H54 (cell line): Measurements from ENCODE around the gene CAPN12.
"Not testable (repeated sequence)": the region's sequence is repeated elsewhere in the genome, so short reads cannot be mapped to it uniquely, and the experiment has no call there.

Experiments used
- DNase-seq: peaks from one replicate; pipeline ENCODE4 v3.0.0; 2011; ENCODE audit warnings: low spot score, mixed read lengths; ENCODE audit not compliant: insufficient read length
- FAIRE-seq: peaks from 3 replicates; lab custom pipeline; 2011; peaks lifted over from hg19 to GRCh38; lab: Jason Lieb, UNC
- POLR2A ChIP-seq: IDR thresholded peaks from 2 replicates; pipeline ENCODE4 v1.6.1; 2011; ENCODE audit warnings: low read depth, mild to moderate bottlenecking, low read length

Gene CAPN12

DNA sequence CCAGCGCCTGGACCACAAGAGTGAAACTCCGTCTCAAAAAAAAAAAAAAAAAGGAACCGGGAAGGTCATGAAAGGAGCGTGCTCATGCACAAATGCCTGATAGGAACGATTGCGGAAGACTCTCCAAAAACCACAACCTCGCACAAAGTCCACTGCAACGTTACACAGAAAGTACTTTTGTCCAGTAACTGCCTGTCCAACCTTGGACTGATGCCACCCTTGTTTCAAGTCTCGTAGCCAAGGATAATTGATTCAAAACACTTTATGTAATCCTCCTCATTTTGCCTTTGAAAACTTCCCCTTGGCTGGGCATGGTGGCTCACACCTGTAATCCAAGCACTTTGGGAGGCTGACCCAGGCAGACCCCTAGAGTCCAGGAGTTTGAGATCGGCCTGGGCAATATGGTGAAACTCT, 15.3 kb upstream of the CAPN12 start:
- DNase-seq (no peak), FAIRE-seq (no peak)
- no peak for TF ChIP-seq POLR2A

DNA sequence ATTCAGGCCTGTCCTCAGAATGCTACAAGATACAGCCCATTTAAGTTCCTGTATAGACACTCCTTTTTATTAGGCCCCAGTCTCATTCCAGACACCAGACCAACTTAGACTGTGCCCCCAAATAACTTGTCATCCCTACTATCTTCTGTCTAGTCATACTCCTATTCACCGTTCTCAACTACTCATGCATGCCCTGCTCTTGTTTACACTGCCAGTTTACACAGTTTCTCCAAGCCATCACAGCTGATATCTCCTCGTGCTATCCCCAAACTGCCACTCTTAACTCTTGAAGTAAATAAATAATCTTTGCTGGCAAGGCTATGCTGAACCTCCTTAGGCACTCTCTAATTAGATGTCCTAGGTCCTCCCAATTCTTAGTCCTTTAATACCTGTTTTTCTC, 9.9 kb upstream of the CAPN12 start:
- not testable (repeated sequence) for FAIRE-seq, DNase-seq

DNA sequence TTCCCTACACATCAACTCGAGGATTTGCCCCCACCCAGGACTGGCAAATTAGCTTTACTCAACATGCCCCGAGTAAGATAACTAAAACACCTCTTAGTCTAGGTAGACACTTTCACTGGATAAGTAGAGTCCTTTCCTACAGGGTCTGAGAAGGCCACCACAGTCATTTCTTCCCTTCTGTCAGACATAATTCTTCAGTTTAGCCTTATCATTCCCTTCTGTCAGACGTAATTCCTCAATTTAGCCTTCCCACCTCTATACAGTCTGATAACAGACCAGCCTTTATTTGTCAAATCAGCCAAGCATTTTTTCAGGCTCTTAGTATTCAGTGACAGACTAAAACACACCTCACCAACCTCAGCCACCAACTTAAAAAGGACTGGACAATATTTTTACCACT, 9.5 kb upstream of the CAPN12 start:
- not testable (repeated sequence) for FAIRE-seq, DNase-seq

DNA sequence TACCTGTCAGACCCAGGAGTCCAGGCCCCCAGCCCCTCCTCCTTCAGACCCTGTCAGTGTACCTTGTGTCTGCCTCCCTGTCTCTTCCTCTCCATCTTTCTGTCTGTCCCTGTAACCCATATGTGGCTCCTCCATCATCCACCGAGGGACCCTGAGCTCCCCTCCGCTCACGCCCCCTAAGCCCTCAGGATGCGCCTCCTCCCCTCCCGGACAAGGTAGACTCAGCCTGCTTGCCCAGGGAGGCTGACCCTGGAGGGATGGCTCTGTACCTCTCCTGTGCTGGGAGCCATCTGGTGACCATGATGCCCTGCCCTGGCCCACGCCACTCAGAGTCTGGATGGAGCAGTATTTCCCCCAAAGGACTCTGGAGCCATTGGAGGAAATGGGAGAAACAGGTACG, 1.0 kb upstream of the CAPN12 start:
- FAIRE-seq, result no peak
- TF ChIP-seq POLR2A, result no peak
- DNase-seq, result peak; percentile 5

DNA sequence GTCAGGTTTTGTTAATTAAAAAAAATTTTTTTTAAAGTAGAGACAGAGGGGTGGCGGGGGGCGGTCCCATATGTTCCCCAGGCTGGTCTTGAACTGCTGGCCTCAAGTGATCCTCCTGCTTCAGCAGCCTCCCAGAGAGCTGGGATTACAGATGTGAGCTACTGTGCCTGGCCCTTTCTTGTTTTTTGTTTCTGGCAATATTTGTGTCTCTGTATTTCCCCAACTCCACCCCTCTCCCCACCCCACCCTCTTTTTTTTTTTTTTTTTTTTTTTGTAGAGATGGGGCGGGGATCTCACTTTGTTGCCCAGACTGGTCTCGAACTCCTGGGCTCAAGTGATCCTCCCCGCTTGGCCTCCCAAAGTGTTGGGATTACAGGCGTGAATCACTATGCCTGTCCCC, 600 bp upstream of the CAPN12 start:
- FAIRE-seq, result no peak
- no peak for DNase-seq

DNA sequence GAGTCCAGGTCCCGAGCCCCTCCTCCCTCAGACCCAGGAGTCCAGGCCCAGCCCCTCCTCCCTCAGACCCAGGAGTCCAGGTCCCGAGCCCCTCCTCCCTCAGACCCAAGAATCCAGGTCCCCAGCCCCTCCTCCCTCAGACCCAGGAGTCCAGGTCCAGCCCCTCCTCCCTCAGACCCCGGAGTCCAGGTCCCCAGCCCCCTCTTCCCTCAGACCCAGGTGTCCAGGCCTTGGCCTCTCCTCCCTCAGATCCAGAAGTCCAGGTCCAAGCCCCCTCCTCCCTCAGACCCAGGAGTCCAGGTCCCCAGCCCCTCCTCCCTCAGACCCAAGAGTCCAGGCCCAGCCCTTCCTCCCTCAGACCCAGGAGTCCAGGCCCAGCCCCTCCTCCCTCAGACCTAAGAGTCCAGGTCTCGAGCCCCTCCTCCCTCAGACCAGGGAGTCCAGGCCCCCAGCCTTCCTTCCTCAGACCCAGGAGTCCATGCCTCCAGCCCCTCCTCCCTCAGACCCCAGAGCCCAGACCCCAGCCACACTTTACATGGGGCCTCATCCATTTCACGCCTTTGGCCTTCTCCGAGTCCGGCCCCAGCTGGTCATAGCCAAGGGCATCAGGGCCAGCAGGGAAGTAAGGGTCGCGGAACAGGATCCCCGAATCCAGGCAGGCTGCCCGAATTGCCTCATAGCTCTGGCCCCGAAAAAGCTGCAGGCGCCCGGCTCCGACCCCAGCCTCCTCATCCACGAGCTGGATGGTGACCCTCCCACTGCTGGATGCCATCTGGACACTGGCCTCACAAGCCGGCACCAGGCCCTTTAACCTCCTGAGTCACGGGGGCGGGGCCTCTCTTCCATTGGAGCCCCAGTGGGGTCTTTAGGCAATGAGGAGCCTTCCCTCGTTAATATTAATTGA, 628 bp downstream of the CAPN12 start:
- TF ChIP-seq POLR2A, result no peak
- DNase-seq (no peak), FAIRE-seq (no peak)

More for the DNA sequence above, 600 bp upstream of the CAPN12 start:
- TF ChIP-seq POLR2A, result no peak

DNA sequence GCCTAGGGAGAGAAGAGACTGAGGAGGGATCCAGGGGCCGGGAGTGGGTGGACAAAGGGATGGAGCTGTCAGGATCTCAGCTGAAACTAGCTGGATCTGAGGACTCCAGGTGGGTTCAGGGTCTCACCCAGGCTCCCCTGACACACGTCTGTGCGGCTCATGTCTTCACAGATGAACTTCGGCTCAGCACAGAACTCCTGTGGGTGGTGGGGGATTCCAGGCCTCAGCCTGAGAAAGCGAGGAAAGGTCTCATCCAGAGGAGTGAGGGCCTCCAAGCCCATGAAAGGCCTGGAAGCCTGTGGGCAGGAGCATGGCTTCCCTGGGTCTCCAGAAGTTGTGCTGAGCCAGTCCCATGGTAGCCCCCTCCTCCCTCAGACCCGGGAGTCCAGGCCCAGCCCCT, 1.4 kb downstream of the CAPN12 start:
- no peak for TF ChIP-seq POLR2A
- no peak for DNase-seq
- FAIRE-seq, result no peak

DNA sequence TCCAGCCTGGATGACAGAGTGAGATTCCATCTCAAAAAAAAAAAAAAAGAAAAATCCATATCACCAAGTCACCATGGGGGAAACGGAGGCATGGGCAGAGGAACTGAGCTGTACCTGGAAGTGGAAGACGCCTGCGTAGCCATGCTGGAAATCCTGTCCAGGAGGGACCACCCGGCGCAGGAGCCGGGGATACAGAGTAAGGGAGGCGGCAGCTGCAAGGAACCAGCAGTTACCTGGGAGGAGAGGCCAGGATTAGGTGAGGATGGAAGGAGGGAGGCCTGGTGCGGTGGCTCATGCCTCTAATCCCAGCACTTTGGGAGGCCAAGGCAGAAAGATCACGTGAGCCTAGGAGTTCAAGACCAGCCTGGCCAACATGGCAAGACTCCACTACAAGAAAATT, 2.0 kb downstream of the CAPN12 start:
- no peak for TF ChIP-seq POLR2A
- FAIRE-seq, result no peak
- DNase-seq, result no peak

DNA sequence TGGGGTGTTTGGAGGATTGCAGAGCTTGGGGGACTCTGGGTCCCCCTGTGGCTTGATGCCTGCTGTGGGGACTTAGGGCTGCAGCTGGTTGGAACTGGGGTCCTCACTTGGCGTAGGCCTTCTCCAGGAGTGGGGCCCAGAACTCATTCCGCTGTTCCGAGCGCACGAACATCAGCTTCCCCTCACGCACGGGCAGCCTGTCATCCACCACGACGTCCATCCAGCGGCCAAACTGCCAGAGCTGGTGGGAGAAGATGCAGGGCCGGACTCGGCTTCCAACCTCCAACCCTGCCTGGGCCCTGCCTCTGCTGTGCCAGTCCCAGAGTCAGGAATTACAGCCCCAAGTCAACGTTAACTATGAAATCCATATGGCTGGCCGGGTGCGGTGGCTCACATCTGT, 2.6 kb downstream of the CAPN12 start:
- no peak for TF ChIP-seq POLR2A
- FAIRE-seq, result no peak
- DNase-seq, result no peak

DNA sequence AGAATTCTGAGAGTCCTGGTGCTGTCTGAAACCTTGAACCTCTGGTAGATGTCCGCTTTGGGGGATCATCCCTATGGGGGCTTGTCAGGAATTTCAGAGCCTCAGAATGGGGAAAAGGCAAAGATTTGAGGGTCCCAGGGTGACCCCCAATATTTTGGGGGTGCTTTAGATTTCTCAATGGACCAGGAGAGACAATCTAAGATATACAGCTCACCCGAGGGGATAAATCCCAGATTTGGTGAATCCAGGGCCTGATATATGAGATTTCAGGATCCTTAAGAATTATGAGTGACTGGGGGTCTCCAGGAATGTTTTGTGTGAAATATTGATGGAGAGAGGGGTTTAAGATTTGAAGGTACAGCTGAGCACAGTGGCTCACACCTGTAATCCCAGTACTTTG, 3.3 kb downstream of the CAPN12 start:
- DNase-seq (no peak), FAIRE-seq (no peak)
- no peak for TF ChIP-seq POLR2A

DNA sequence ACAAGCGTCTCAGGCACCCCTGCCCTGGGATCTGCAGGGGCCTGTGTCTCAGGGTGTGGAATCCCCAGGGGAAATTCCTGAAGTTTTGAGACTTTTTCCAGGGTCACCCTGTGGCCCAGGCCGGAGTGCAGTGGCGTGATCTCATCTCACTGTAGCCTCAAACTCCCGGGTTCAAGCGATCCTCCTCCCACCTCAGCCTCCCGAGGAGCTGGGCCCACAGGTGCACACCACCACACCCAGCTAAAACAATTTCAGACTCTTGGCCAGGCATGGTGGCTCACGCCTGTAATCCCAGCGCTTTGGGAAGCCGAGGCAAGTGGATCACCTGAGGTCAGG, 4.0 kb downstream of the CAPN12 start:
- DNase-seq, result no peak
- no peak for TF ChIP-seq POLR2A
- no peak for FAIRE-seq

DNA sequence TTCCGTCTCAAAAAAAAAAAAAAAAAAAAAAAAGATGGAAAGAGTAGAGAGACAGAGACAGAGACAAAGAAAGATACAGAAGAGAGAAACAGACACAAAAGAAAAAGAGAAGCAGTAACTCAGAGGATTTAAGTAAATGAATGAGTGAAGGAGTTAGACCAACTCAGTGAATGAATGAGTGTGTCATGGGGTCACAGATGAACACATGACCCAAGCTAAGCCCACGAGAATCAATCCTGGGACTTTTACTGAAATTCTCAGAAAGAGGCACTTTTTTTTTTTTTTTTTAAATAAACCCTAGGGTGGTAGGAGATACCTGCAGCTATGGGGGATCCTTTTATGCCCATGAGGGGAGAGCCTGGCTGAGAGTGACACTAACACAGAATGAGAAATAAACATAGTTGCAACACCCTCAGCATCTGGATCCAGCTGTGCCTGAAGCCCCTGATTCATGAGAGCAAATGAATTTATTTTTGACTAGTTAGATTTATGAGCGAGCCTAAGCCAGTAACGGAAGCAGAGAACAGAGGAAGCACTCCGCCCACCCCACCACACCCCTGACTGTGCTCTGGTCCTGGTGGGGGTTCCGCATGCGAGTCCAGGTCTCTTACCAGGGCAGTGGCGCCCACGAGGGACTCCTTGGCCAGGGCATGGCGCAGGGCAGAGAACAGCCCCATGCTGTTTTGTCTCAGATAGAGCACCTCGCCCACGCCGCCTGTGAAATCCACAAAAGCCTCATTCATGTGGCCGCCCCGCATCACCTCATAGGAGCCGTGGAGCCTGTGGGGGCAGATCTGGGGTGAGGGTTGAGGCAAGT, 4.6 kb downstream of the CAPN12 start:
- DNase-seq, result no peak
- no peak for FAIRE-seq
- TF ChIP-seq POLR2A, result no peak

DNA sequence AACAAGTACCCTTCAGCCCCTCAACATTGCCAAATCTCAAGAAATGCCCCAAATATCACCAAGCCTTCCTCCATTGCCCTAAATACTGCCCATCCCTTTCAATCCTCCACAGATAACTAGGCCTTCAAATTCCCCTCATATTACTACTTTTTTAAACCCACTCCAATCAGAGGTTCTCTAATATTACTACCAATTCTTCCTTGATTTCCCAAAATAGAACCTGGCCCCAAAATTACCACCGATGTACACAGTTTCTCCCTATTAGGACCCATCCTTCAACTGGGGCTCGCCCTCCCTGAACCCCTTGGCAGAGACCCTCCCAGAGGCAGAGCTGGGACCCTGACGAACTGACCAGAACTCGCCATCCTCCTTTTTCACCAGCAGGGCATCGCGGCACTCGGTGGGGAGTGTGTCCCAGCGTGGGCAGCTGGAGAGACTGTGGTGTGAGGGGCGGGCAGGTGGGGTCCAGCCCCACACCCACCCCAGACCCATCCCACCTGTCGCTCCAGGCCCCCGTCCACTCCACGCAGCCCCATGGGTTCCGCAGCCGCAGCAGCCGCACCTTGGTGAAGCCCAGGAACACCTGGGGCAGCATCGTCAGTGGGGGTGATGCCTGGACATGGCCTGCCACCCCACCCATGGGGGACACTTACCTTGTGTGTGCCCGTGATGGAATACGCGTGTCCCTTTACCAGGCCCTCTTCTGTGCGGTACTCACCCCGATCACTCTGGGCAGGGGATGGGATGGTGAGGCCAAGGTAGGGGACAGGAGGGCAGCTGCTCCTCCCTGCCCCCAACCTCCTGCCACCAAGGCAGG, 6.1 kb downstream of the CAPN12 start:
- FAIRE-seq, result no peak

More for the DNA sequence above, 6.1 kb downstream of the CAPN12 start:
- no peak for TF ChIP-seq POLR2A
- DNase-seq, result no peak
